Prostate gland (tissue), 2 donors: ENCODE results near the gene HMGCL. TPM values are rescaled to one million over a fixed set of nuclear protein-coding genes. Genes with fewer than 3 reads are reported as not detected.
A peak's percentile ranks its signal among the peaks of the same experiment; 100 is the strongest.
"Not testable (repeated sequence)": the region's sequence is repeated elsewhere in the genome, so short reads cannot be mapped to it uniquely, and the experiment has no call there.

Experiments
- DNase-seq: peaks from one replicate; pipeline ENCODE4 v3.0.0-alpha.2; 2019; ENCODE audit warnings: low spot score
- H3K27ac ChIP-seq, 2 donors: fragments of 200-600 bp; sonication (generic); 2 replicates each; pipeline ENCODE4 v1.5.1; 2017 to 2019
- H3K27me3 ChIP-seq: fragments of 200-600 bp; sonication (generic); replicated peaks from 2 replicates; pipeline ENCODE4 v1.5.1; 2019; ENCODE audit not compliant: insufficient read depth
- H3K36me3 ChIP-seq, 2 donors: fragments of 200-600 bp; sonication (generic); 1 replicate in 1 of 2; 2 replicates in 1 of 2; pipeline versions ENCODE4 v1.5.1 to v1.8.1; 2017 to 2019
- H3K4me1 ChIP-seq: fragments of 200-600 bp; sonication (generic); replicated peaks from 2 replicates; pipeline ENCODE4 v1.5.1; 2019
- H3K4me3 ChIP-seq, 2 donors: fragments of 200-600 bp; sonication (generic); 2 replicates each; pipeline ENCODE4 v1.5.1; 2017 to 2019
- H3K9me3 ChIP-seq: fragments of 200-600 bp; sonication (generic); 2 replicates; pipeline ENCODE4 v1.5.1; 2017
- CTCF ChIP-seq, 4 experiments: fragments of 200-600 bp in 2 of 4; fragments of 450-650 bp in 2 of 4; sonication (generic) in 2 of 4; IDR thresholded peaks; 1 replicate in 3 of 4; 2 replicates in 1 of 4; pipeline ENCODE4 v1.5.1; 2016 to 2019; ENCODE audit warnings: antibody characterized with exemption in 4 of 4, mild to moderate bottlenecking in 2 of 4, moderate library complexity in 2 of 4
- POLR2A ChIP-seq: fragments of 450-650 bp; IDR thresholded peaks from one replicate; pipeline ENCODE4 v1.6.1; 2016; ENCODE audit warnings: antibody characterized with exemption, mild to moderate bottlenecking
- POLR2AphosphoS5 ChIP-seq: sonication (generic); formaldehyde crosslinking; IDR thresholded peaks from one replicate; pipeline ENCODE4 v1.6.1; 2017; ENCODE audit warnings: antibody characterized with exemption
- WGBS: methylation state at CpG from one replicate; pipeline ENCODE4 v1.1.5; 2018; 5-methylcytosine and 5-hydroxymethylcytosine counted together
- intact Hi-C: fragments of 100-400 bp; cut with DNase I; formaldehyde crosslinking; loops from one replicate; pipeline ENCODE4 v1.14.2; 2022
- total RNA-seq, 2 donors: library from RNA; depleted of rRNA; stranded (reverse); fragments of >200 nt; gene quantifications; one replicate each; pipeline ENCODE4 v1.1.0, GENCODE V29; 2016

HMGCL gene
- total RNA-seq, 2 donors from 2014 or later = 51.1 to 58.7 TPM

GRCh38 chr1:23843644-23844043, 18.4 kb upstream of the HMGCL start:
- H3K4me1 ChIP-seq = no peaks in the 10 kb centered on the region
- WGBS = 98% methylated on average over 5 of the region's 5 CpGs
- DNase-seq = no peak
- no peak for TF ChIP-seq CTCF (IDR thresholded peaks at IDR 0.05)
- TF ChIP-seq POLR2AphosphoS5 = no peak
- no peak for TF ChIP-seq POLR2A
- H3K27me3 ChIP-seq = no peaks in the 10 kb centered on the region
- no peak overlapping the region for H3K27ac ChIP-seq
- intact Hi-C loops = no loop called here
- H3K36me3 ChIP-seq = no peaks in the 10 kb centered on the region
- H3K9me3 ChIP-seq = no peaks in the 10 kb centered on the region
- H3K4me3 ChIP-seq = no peak overlapping the region

GRCh38 chr1:23838401-23838866, 13.2 kb upstream of the HMGCL start:
- intact Hi-C loops = no loop called here
- Histone ChIP-seq H3K4me1 (no peaks in the 10 kb centered on the region), H3K27ac (no peak overlapping the region), H3K27me3 (no peaks in the 10 kb centered on the region), H3K4me3 (peak overlapping the region; percentile 4 to 25), H3K9me3 (no peaks in the 10 kb centered on the region), H3K36me3 (no peaks in the 10 kb centered on the region)
- peak; percentile 63 for DNase-seq
- under 1% methylated on average over 21 of the region's 21 CpGs for WGBS
- no peak for TF ChIP-seq POLR2A
- no peak for TF ChIP-seq CTCF (IDR thresholded peaks at IDR 0.05)

GRCh38 chr1:23837908-23838307, 12.7 kb upstream of the HMGCL start:
- no peak overlapping the region for H3K4me3 ChIP-seq
- intact Hi-C loops = no loop called here
- no peaks in the 10 kb centered on the region for H3K4me1 ChIP-seq
- H3K36me3 ChIP-seq = no peaks in the 10 kb centered on the region
- H3K27me3 ChIP-seq = no peaks in the 10 kb centered on the region
- no peaks in the 10 kb centered on the region for H3K9me3 ChIP-seq
- TF ChIP-seq CTCF (IDR thresholded peaks at IDR 0.05) (no peak), POLR2AphosphoS5 (no peak), POLR2A (no peak)
- no peak for DNase-seq
- no peak overlapping the region for H3K27ac ChIP-seq
- 11% methylated on average over 13 of the region's 13 CpGs for WGBS

- H3K36me3 ChIP-seq = no peaks in the 10 kb centered on the region
- intact Hi-C loops = no loop called here
- H3K27me3 ChIP-seq = no peaks in the 10 kb centered on the region
- no peaks in the 10 kb centered on the region for H3K9me3 ChIP-seq
- DNase-seq = no peak
- H3K4me3 ChIP-seq = no peak overlapping the region
- no peak overlapping the region for H3K27ac ChIP-seq
- H3K4me1 ChIP-seq = no peaks in the 10 kb centered on the region
- TF ChIP-seq POLR2A (no peak), CTCF (IDR thresholded peaks at IDR 0.05) (no peak), POLR2AphosphoS5 (no peak)
- 73% methylated on average over 3 of the region's 3 CpGs for WGBS
Observed at GRCh38 chr1:23836037-23836436, 10.8 kb upstream of the HMGCL start.

GRCh38 chr1:23834156-23834555, 8.9 kb upstream of the HMGCL start:
- H3K36me3 ChIP-seq, DNase-seq, H3K4me3 ChIP-seq, H3K27me3 ChIP-seq, H3K27ac ChIP-seq, intact Hi-C loops, H3K4me1 ChIP-seq, H3K9me3 ChIP-seq: not testable (repeated sequence)
- 47% methylated on average over 6 of the region's 6 CpGs for WGBS
